RCC 7860 (cell line): ENCODE measurements around the gene COL24A1.

Experiments used
- DNase-seq: peaks from one replicate; pipeline ENCODE4 v3.0.0-alpha.2; 2015; ENCODE audit warnings: low spot score
- FAIRE-seq: peaks from 2 replicates; lab custom pipeline; 2012; peaks lifted over from hg19 to GRCh38; lab: Jason Lieb, UNC

Gene COL24A1

GRCh38 chr1:85707990-85708828 is 448.4 kb downstream of the COL24A1 start, which contains the start of gene ZNHIT6:
Gene ZNHIT6 (minus strand): TSS chr1:85708433. CDS start chr1:85708284, 149 bp downstream.
- FAIRE-seq = peak; percentile 87
- peak; percentile 94 for DNase-seq

GRCh38 chr1:85707267-85707989 is 449.1 kb downstream of the COL24A1 start:
- DNase-seq = no peak
- no peak for FAIRE-seq

DNA sequence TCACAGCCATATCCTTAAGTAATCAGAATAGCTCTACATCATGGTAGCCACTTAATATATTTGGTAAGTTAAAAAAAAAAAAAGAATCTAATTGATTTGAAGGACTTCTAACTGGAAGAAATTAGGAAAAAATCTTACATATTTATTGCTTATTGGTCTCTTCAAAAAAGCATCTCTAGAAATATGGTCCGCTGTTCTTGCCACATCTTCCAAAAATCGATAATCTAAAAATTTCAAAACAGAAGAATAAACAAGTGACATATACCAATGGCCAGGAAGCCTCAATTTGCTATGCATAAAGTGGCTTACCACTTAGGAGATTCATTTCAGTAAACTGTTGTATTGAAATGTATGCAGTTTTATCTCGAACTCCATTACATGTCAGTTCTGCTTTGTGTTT is 450.6 kb downstream of the COL24A1 start:
- DNase-seq = no peak
- FAIRE-seq = no peak

DNA sequence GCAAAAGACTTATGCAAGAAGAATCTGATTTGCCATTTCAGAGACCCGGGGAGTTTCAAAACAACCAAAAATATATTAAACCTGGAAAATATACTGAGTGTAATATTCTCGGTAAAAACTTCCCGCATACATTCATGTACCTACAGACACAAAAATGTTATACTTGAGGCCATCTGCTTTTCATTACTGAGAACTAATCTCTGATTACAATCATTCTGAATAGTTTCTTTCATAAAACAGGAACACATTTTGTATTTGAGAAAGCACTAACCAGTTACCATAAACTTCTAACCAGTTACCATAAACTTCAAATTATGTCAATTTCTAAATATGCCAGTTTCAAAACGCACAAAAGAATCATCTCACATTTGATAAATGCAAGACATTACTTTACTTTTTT is 456.1 kb downstream of the COL24A1 start:
- no peak for DNase-seq
- FAIRE-seq = no peak

- no peak for DNase-seq
- no peak for FAIRE-seq
These were observed 458.7 kb downstream of the COL24A1 start for GRCh38 chr1:85697895-85698294.

DNA sequence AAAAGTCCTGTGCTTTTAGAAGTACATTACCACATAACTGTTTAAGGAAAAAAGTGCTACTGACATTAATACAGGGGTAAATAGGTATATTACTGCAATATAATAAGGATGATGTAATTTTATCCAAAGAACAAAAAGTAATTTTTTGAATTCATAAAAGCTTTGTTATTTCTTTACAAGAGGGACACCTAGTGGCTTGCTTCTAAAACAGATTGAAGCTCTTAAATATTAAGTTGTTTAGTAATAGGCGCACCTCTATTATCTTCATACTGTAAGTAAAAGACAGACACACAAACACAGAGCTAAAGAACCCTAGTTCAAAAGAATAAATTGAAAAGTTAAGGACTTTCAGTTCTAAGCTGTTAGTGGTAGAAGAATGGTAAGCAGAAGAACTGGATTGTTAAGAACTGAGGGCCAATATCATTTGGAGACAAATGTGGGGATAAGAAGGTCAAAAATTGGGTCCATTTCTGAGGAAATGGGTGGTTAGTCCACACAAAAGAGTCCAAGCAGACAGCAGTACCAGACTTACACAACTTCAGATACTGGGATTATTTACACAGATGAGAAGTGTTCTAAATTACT is 463.8 kb downstream of the COL24A1 start:
- FAIRE-seq = peak; percentile 81
- DNase-seq = peak; percentile 42

GRCh38 chr1:85689775-85690404 is 466.7 kb downstream of the COL24A1 start:
- no peak for DNase-seq
- FAIRE-seq = no peak

- FAIRE-seq = no peak
These were observed 473.1 kb downstream of the COL24A1 start for GRCh38 chr1:85683292-85684025.

DNA sequence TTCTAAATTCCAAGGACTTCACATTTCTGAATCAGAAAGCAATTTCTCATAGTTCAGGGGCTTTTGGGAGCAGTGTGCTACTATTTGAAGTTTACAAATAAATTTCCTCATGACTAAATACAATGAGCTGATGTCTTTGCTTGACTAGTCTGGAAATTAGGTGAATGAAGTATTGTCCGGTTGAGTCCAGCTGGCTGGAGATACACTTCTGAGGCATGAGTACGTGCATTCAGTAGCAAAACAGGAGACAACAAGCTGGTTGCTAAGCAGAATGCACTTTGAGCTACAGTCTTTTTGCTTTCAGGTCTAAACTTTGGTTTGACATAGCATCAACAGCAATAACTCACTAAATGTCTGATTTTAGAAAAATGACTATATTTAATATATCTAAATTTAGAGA is 475.5 kb downstream of the COL24A1 start:
- DNase-seq = peak; percentile 47

More at GRCh38 chr1:85683292-85684025, 473.1 kb downstream of the COL24A1 start:
- no peak for DNase-seq

More for the DNA sequence above, 475.5 kb downstream of the COL24A1 start:
- no peak for FAIRE-seq
